HG03135 (cell line): Measurements from ENCODE around the gene SMG6.
"Not testable (repeated sequence)": the region's sequence is repeated elsewhere in the genome, so short reads cannot be mapped to it uniquely, and the experiment has no call there.

Source experiments
- ATAC-seq: cut with Tn5 transposase; IDR thresholded peaks from one replicate; pipeline ENCODE4 v1.9.1; 2021; ENCODE audit warnings: mild to moderate bottlenecking, moderate library complexity; ENCODE audit not compliant: unreplicated experiment

The SMG6 gene

DNA sequence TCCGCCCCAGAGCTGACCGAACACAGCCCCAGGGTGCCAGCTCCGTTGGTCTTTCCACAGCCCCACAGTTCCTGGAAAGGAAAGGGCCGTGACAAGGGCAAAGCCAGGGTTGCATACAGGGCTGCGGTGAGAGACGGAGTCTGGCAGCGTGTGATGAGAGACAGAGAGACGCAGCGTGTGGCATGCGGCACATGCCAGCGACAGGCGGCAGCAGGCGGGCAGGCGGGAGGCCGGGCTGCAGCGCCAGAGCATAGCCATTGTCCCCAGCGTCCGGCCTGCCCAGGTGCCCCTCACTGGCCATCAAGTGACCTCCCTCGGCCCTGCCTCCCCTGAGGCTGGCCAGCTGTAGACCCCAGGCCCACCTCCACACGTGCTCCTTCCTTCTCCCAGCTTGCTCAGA, 287.1 kb downstream of the SMG6 start:
- no peak for ATAC-seq

DNA sequence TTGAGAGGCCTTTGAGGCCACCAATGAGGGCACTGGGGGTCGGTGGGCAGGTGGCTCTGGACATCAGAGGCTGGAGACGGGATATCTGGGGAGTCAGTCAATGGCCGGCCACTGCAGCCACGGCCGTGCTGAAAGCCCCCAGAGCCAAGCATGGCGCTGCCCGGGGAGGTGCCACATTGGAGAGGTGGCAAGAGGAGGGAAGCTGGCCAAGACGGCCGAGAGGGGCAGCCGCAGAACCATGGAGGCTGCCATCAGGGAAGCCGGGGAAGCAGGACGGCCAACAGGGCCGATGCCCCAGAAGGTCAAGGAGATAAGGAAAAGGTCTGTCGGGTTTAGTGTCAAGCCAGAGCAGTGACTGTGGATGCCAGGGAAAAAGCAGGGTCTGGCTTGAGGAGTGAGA, 288.3 kb downstream of the SMG6 start:
- ATAC-seq = no peak

DNA sequence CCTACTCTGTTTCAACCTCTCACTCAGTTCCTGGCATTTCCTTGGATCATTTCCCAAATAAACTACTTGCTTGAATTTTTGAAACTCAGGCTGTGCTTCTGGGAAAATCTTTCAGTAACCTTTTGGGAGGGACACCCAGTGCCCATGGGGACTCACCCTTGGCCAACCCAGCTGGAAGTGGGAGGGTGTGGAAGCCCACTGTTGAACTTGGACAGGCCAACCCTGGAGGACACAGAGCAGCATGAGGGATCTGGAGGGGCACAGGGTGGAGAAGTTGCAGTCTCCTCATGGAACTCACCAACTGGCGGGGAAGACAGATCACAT, 289.6 kb downstream of the SMG6 start:
- ATAC-seq = no peak

DNA sequence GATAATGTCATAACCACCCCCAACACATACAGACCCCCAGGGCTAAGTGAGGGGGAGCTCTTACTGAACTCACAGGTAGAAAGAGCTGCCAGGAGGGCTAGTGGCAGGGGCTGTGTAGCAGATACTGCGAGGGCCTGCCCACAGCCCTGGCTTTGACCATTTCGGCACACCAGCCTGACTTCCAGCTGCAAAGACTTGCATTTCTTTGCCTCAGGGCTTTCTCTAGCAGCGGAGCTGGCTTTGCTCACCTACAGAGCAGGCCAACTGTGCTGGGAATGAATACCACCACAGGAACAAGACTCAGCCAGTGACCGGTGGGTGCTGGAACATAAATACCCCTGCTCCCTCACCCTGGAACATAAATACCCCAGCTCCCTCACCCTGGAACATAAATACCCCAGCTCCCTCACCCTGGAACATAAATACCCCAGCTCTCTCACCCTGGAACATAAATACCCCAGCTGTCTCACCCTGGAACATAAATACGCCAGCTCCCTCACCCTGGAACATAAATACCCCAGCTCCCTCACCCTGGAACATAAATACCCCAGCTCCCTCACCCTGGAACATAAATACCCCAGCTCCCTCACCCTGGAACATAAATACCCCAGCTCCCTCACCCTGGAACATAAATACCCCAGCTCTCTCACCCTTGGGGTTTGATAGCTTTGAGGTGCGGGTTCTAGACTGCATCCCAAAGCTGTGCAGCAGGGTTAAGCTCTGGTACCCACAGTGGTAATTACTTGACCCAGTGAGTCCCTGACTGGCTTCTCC, 290.2 kb downstream of the SMG6 start:
- ATAC-seq = not testable (repeated sequence)

DNA sequence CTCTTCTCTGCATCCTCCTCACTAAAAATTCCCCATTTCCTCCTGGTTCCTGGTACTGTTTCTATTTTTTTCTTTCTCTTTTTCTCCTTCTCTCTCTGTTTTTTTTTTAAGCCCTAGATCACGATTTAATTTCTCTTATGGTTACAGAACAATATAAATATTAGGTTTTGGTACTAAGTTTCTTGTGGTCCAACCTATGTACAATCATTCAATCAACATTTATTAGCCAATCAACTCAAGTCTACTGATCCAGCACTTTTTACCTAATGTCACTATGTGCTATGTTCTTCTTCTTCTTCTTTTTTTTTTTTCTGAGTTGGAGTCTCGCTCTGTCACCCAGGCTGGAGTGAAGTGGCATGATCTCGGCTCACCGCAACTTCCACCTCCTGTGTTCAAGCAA, 291.1 kb downstream of the SMG6 start:
- ATAC-seq = no peak

DNA sequence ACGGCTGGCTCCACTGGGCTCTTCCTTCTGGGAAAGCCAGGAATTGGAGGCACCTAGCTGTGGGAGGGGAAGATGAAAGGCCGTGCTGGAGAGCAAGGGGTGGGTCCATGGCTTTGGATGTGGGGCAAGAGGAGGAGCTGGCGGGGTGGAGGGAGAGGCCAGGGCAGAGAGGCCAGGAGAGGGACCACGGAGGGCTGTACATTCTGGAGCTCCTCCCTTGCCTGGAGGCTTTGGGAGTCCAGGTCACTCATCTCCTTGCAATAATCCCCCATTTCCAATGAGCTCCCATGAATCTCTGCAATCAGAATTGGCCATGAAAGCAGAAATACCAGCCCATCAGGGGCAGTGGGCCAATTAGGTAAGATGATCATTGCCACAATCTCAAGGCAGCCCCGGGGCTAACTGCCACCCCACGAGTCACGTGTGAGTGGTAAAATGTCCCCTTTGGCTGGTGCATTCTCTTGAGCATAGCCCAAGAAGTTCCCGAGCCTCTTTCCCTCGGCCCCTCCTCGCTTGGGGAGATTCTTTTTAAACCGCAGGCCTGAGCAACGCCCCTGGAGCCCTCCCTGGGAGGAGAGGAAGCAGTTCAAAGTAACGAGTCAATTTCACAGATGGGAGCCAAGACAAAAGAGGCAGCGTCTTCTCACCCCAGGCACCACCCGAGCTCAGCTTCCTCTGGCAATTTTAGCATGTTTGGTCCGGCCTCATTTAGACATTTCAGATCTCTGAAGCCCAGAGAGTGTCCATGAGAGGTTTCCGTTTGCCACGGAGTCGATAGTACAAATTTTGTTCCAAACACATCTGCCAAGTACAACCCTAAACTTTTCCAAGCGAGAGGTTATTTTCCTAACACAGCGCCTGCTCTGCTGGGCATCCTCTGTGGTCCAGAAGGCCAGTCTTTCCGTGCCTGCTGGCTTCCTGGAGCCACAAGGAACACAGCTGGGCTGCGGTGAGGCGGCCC, 291.9 kb downstream of the SMG6 start:
- no peak for ATAC-seq
